ENCODE results near the gene TAB3. TPM values are rescaled to one million over a fixed set of nuclear protein-coding genes. Genes with fewer than 3 reads are reported as not detected.

TAB3 gene
- total and polyA plus RNA-seq, 2 of the 4 experiments (the other 2 are of a cell fraction) = 4.7 to 6.4 TPM

DNA sequence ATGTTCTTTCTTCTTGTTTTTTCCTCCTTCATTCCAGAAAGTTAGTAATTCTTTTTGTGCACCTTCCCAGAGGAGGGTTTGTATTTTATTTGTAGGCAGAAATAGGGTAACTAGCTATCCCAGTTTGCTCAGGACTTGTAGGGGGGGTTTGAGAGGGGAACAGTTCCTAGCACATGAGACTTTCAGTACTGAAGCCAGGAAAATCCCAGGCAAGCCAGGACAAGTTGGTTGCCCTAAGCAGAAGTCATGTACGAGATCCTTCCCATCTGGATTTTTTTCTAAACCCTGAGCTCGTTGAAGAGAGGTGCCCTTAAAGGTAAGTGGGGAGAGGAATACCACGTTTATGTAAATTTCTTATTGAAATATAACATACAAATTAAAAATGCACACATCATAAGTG, 15.6 kb upstream of the TAB3 start:
- H2AK5ac ChIP-seq (ENCODE audit: low read depth, low read length) = no peak overlapping the region
- no peak overlapping the region for H3K4me2 ChIP-seq (ENCODE audit: low read depth, low read length)
- ChIA-PET CTCF (no interaction called here), POLR2A (ENCODE audit: unreplicated experiment) (no interaction called here)
- no peak overlapping the region for H3K23ac ChIP-seq (ENCODE audit: low read depth, low read length)
- H2AFZ ChIP-seq (replicated peaks; ENCODE audit: low read length, poor library complexity) = no peak overlapping the region
- in situ Hi-C loops (cut with MboI; ENCODE audit: low sequenced_read_pairs) = no loop called here
- TF ChIP-seq RAD21 (IDR thresholded peaks at IDR 0.05; ENCODE audit: low read length) (no peak), CEBPB (IDR thresholded peaks at IDR 0.05; ENCODE audit: low read depth, low read length) (no peak), FOS (IDR thresholded peaks at IDR 0.05; ENCODE audit: low read depth, low read length) (no peak), MXI1 (IDR thresholded peaks at IDR 0.05; ENCODE audit: borderline replicate concordance, low read depth, low read length) (no peak), RCOR1 (IDR thresholded peaks at IDR 0.05; ENCODE audit: insufficient replicate concordance, low read length) (no peak), CTCF (conservative IDR thresholded peaks at IDR 0.05; ENCODE audit: low read depth, low read length) (no peak), POLR2A (IDR thresholded peaks at IDR 0.05; ENCODE audit: low read depth, low read length) (no peak), RFX5 (IDR thresholded peaks at IDR 0.05; ENCODE audit: low read depth, low read length) (no peak), MAZ (IDR thresholded peaks at IDR 0.05; ENCODE audit: borderline replicate concordance, low read depth, low read length) (no peak), NFE2L2 (IDR thresholded peaks at IDR 0.05; ENCODE audit: low read depth, low read length) (no peak), USF2 (IDR thresholded peaks at IDR 0.05; ENCODE audit: low read depth, low read length) (no peak)
- ATAC-seq (ENCODE audit: low read depth) (no peak), DNase-seq (no peak)
- no peak overlapping the region for H2AK9ac ChIP-seq (replicated peaks; ENCODE audit: low read depth, low read length, poor library complexity)
- no peak overlapping the region for H4K8ac ChIP-seq (ENCODE audit: low read depth in 2 of 2, low read length in 2 of 2)
- H3K4ac ChIP-seq (ENCODE audit: low read depth, low read length) = no peak overlapping the region
- H3K4me1 ChIP-seq (ENCODE audit: control insufficient read depth, insufficient read depth, low read length) = no peaks in the 10 kb centered on the region
- no peaks in the 10 kb centered on the region for H4K20me1 ChIP-seq (ENCODE audit: insufficient read depth, low read length)
- H3K18ac ChIP-seq (ENCODE audit: low read depth, low read length) = no peak overlapping the region; the same call in 1 of the 2 replicates
- intact Hi-C loops (cut with micrococcal nuclease) = no loop called here
- no peak overlapping the region for H3K9ac ChIP-seq (ENCODE audit: low read depth, low read length)
- no peak overlapping the region for H4K5ac ChIP-seq (ENCODE audit: low read depth, low read length)
- H2BK5ac ChIP-seq (ENCODE audit: low read depth, low read length, poor library complexity, severe bottlenecking) = peak overlapping the region; percentile 26
- H2BK120ac ChIP-seq (ENCODE audit: low read depth, low read length) = no peak overlapping the region
- no peak overlapping the region for H4K91ac ChIP-seq (ENCODE audit: insufficient read depth, low read depth, low read length)
- no peaks in the 10 kb centered on the region for H3K79me1 ChIP-seq (ENCODE audit: low read depth in 1 of 2, low read length in 2 of 2)
- no peak overlapping the region for H2BK20ac ChIP-seq (ENCODE audit: low read depth, low read length)
- H2BK15ac ChIP-seq (ENCODE audit: low read depth, low read length) = no peak overlapping the region
- WGBS, 2 experiments (ENCODE audit: extremely low coverage in 2 of 2, insufficient read length in 1 of 2) = no CpG with 5 or more reads among the region's 3 CpGs
- no peaks in the 10 kb centered on the region for H3K9me3 ChIP-seq (ENCODE audit: control insufficient read depth, insufficient read depth, low read length)
- dilution Hi-C loops (cut with HindIII; ENCODE audit: low sequenced_read_pairs, unreplicated experiment) = no loop called here
- no TSS peak for BruUV-seq (replicated peaks)
- no peaks in the 10 kb centered on the region for H3K9me1 ChIP-seq (ENCODE audit: insufficient read depth, low read length)
- H3K36me3 ChIP-seq (ENCODE audit: control insufficient read depth, insufficient read depth, low read length) = no peaks in the 10 kb centered on the region
- no peak overlapping the region for H3K56ac ChIP-seq (ENCODE audit: extremely low read depth, insufficient read depth, low read length)
- H3K27me3 ChIP-seq (ENCODE audit: control insufficient read depth, insufficient read depth, low read length) = no peaks in the 10 kb centered on the region
- H3K14ac ChIP-seq (replicated peaks; ENCODE audit: low read depth, low read length) = no peak overlapping the region
- no peak overlapping the region for H3K4me3 ChIP-seq (ENCODE audit: insufficient read depth, low read depth, low read length)
- peak overlapping the region; percentile 16; the same call in 1 of the 2 replicates for H3K27ac ChIP-seq (ENCODE audit: insufficient read depth, low read length)

Data from IMR-90 (cell line).